PC-3 (cell line): ENCODE data around the gene THADA.

ENCODE experiments used
- EZH2 ChIP-seq: fragments of 300-600 bp; sonication (generic); IDR thresholded peaks from one replicate; pipeline ENCODE4 v1.6.1; 2017; ENCODE audit warnings: antibody characterized with exemption, mild to moderate bottlenecking, low read length; ENCODE audit not compliant: unreplicated experiment
- TF ChIP-seq, protein P1 (sequence below): fragments of 300-600 bp; sonication (generic); conservative IDR thresholded peaks from 2 replicates; pipeline ENCODE4 v1.5.1; 2017; ENCODE audit warnings: antibody characterized with exemption, low read depth, mild to moderate bottlenecking, low read length

DNA sequence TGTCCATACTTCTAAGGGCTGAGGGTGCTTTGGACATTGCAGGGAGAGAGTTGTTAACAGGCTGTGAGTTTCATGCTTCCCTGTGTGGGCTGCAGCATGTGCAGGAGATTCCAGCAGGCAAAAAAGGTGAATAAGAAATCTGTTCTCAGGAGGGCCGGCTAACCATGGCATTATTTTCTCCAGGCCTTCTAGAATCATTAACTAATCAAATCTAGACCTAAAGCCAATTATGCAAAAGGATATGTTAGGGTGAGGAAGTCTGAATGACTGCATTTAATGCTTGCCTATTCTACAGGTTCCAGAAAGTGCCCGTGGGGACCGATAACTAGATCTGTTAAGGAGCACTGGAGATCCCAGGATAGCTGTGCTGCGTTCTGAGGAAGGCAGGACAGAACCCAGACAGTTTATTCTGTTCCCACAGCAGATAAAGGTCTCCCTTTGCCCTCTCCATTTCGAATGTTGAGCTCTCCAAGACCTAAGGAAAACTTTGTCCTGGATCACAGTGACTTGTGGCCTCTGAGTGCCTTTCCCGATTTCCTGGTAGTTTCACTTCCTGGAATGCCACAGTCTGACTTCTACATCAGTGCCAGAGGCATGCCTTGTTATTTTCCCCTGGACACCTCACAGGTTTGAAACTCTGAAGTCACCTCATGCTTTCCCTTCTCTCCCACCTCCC, 319.4 kb downstream of the THADA start:
- TF ChIP-seq, protein P1, sequence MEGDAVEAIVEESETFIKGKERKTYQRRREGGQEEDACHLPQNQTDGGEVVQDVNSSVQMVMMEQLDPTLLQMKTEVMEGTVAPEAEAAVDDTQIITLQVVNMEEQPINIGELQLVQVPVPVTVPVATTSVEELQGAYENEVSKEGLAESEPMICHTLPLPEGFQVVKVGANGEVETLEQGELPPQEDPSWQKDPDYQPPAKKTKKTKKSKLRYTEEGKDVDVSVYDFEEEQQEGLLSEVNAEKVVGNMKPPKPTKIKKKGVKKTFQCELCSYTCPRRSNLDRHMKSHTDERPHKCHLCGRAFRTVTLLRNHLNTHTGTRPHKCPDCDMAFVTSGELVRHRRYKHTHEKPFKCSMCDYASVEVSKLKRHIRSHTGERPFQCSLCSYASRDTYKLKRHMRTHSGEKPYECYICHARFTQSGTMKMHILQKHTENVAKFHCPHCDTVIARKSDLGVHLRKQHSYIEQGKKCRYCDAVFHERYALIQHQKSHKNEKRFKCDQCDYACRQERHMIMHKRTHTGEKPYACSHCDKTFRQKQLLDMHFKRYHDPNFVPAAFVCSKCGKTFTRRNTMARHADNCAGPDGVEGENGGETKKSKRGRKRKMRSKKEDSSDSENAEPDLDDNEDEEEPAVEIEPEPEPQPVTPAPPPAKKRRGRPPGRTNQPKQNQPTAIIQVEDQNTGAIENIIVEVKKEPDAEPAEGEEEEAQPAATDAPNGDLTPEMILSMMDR: no peak
- TF ChIP-seq EZH2: no peak
